Measurements from ENCODE around the gene C19orf38.
"Not testable (repeated sequence)": the region's sequence is repeated elsewhere in the genome, so short reads cannot be mapped to it uniquely, and the experiment has no call there.

Gene C19orf38

DNA sequence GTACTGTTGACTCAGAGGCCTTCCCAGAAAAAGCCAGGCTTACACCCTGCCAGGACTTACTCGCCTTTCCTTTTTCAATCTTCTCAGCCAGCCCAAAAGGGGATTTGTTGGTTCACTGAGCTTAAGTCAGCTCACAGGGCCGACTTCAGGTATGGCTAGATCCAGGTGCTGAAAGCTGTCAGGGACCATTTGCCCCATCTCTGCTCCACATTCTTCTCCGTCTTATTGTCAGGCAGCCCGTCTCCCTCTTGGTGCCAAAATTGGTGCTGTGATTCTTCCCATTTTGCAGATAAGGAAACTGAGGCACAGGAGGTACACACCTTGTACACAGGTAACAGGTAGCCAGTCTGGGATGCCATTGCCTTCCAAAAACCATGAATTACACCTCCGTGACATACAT lies 2.4 kb downstream of the C19orf38 start:
- no peak for DNase-seq (ENCODE audit: low read depth)

DNA sequence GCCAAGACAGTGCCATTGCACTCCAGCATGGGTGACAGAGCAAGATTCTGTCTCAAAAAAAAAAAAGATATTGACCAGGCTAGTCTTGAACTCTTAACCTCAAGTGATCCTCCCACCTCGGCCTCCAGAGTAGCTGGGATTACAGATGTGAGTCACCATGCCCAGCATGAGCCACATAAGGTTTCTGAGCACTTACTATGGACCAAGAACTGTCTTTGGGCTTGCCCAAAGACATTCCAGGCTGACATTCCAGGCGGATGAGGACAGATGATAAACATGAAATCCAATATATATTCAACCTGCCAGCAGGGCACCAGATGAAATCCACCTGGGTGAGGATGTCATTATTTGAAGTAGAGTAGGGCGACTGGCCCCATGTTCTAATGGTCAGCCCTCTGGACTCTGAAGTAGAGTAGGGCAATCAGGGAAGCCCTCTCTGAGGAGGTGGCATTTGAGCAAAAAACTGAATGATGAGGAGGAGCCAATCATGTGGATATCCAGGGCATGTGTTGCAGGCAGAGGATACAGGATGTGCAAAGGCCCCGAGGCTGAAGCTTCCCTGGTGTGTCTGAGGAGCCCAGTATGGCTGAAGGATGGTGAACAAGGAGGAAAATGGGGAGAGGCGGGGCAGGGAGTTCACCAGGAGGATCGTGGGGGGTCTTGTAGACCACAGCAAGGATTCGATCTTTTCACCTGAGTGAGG lies 4.0 kb downstream of the C19orf38 start:
- no peak for DNase-seq (ENCODE audit: low read depth)

DNA sequence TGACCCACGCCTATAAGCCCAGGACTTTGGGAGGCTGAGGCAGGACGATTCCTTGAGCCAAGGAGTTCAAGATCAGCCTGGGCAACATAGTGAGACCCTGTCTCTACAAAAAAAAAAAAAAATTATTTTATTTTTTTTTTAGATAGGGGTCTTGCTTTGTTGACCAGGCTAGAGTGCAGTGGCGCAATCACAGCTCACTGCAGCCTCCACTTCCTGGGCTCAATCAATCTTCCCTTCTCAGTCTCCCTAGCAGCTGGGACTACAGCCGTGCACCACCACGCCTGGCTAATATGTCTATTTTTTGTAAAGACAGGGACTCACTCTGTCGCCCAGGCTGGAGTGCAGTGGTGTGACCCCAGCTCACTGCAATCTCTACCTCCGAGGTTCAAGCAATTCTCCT lies 4.7 kb downstream of the C19orf38 start:
- DNase-seq (ENCODE audit: low read depth), result no peak

GRCh38 chr19:10854350-10855089 lies 6.3 kb downstream of the C19orf38 start:
- DNase-seq (ENCODE audit: low read depth), result no peak

DNA sequence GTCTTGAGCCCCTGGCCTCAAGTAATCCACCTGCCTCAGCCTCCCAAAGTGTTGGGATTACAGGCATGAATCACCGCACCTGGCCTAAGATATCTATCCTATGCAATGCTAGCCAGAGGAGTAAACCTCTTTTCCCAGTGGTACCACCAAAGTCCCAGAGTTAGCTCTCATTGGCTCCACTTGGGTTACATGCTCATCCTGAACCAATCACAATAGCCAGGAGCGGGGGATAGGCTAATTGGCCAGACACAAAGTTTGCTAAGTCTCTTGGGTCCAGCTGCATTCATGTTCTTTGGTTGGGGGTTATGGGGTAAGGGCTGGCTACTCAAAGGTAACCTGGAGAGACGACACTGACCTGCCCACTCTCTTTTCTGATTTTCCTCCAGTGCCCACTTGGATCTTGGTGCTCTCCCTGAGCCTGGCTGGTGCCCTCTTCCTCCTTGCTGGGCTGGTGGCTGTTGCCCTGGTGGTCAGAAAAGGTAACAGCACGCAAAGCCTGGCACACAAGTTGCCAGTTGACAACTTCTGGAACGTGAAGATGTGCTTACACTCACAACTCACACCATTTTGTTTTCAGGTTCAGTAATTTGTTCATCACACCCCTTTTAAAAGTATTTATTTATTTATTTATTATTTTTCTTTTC lies 7.8 kb downstream of the C19orf38 start:
- DNase-seq (ENCODE audit: low read depth), result no peak

- DNase-seq (ENCODE audit: low read depth), result not testable (repeated sequence)
Measured at GRCh38 chr19:10856899-10857298, 8.7 kb downstream of the C19orf38 start.

GRCh38 chr19:10858204-10858828 lies 10.1 kb downstream of the C19orf38 start:
- no peak for DNase-seq (ENCODE audit: low read depth)

DNA sequence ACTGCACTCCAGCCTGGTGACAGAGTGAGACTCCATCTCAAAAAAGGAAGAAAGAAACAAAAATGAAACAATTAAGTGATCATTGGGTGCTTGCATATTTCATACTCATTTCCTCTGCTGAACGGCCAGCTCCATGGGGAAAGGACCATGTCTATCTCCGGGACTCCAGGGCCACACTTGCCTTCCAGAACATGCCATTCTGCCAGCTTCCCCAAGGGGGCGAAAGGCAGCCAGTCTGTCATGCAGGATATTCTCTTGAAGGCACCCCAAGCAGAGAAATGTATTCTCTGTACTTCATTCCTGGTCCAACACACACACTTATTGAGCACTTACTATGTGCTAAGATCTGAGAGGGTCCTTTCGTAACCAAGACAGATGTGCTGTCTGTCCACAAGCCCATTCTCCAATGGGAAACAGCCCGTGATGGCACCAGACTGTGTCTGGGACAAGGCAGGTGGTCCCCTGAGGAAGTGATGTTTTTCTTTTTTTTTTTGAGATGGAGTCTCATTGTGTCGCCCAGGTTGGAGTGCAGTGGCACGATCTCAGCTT lies 13.0 kb downstream of the C19orf38 start:
- DNase-seq (ENCODE audit: low read depth), result no peak

DNA sequence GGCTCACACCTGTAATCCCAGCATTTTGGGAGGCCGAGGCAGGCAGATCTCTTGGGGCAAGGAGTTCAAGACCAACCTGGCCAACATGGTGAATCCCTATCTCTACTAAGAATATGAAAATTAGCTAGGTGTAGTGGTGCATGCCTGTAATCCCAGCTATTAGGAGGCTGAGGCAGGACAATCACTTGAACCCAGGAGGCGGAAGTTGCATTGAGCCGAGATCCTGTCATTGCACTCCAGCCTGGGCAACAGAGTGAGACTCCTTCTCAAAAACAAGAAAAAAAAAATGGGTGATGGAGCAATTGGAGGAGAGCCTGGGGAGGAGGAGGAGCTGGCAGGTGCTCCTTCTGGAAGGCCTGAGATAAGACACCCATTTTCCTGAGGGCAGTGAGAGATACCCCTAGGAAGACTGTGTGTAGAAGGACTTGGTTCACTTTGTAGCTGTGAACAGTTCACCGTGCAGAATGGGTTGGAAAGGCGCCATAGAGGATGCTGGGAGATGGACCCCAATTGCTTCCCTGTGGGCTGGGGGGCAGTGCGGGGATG lies 14.4 kb downstream of the C19orf38 start:
- no peak for DNase-seq (ENCODE audit: low read depth)

- no peak for DNase-seq (ENCODE audit: low read depth)
Measured at GRCh38 chr19:10863107-10863717, 15.0 kb downstream of the C19orf38 start.

DNA sequence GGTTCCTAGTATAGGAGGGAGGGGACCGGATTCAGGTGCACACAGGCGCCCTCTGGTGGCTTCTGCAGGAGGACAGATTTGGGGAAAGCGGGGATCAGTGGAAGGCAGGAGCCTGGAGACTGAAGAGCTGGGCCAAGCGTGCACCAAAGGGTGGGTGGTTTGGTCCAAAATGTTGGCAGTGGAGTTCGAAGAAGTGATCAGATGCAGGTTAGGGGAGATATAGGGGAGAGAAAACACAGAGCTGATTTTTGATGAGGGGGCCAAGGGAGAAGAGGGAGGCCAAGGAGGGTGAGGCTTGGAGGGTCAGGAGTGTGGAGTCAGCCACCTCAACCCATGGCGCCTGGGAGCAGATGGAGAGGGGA lies 16.3 kb downstream of the C19orf38 start:
- peak; percentile 70 for DNase-seq (ENCODE audit: low read depth)

DNA sequence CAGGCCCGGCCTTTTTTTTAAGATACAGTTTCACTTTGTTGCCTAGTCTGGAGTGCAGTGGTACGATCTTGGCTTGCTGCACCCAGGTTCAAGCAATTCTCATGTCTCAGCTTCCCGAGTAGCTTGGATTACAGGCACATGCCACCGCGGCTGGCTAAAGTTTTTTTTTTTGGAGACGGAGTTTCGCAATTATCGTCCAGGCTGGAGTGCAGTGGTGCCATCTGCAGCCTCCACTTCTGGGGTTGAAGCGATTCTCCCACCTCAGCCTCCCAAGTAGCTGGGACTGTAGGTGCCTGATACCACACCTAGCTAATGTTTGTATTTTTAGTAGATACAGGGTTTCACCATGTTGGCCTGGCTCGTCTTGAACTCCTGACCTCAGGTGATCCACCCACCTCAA lies 18.3 kb downstream of the C19orf38 start:
- no peak for DNase-seq (ENCODE audit: low read depth)

GRCh38 chr19:10868872-10869547 lies 20.8 kb downstream of the C19orf38 start:
- DNase-seq (ENCODE audit: low read depth), result no peak

- not testable (repeated sequence) for DNase-seq (ENCODE audit: low read depth)
Measured at GRCh38 chr19:10869872-10870311, 21.7 kb downstream of the C19orf38 start.

GRCh38 chr19:10870501-10870954 lies 22.3 kb downstream of the C19orf38 start:
- DNase-seq (ENCODE audit: low read depth), result no peak

DNA sequence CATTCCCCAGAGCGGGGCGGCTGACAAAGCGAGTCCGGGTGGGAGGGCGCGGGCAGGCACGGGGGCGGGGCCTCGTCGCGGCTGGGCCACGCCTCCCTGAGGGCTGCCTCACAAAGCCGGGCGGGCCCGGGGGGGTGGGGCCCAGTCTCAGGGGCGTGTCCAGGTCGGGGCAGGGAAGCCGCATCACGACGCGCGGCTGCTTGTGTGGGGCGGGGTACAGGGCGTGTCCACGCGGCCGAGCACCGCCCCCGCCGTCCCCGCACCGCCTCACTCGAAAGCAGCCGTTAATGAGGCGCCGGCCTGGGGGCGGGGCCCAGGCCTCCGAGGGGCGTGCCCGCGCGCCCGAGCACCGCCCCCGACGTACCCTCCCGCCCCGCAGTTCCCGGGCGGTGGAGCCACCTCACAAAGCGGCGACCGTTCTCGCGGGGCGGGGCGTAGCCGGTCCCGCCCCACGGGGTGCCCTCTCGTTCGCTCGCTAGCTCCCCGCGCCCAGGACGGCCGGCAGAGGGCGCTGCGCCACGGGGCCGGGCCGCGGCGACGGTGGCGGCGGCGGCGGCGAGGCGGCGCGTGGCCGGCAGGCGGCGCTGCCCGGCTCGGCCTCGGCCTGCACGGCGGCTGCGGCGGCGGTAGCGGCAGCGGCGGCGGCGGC lies 22.9 kb downstream of the C19orf38 start, which contains the start of gene CARM1:
TSS of gene CARM1 (plus strand) at position 599 of the 649 bp plus-strand sequence. CDS start 150 bp downstream, outside the sequence.
- peak; percentile 100 for DNase-seq (ENCODE audit: low read depth)

DNA sequence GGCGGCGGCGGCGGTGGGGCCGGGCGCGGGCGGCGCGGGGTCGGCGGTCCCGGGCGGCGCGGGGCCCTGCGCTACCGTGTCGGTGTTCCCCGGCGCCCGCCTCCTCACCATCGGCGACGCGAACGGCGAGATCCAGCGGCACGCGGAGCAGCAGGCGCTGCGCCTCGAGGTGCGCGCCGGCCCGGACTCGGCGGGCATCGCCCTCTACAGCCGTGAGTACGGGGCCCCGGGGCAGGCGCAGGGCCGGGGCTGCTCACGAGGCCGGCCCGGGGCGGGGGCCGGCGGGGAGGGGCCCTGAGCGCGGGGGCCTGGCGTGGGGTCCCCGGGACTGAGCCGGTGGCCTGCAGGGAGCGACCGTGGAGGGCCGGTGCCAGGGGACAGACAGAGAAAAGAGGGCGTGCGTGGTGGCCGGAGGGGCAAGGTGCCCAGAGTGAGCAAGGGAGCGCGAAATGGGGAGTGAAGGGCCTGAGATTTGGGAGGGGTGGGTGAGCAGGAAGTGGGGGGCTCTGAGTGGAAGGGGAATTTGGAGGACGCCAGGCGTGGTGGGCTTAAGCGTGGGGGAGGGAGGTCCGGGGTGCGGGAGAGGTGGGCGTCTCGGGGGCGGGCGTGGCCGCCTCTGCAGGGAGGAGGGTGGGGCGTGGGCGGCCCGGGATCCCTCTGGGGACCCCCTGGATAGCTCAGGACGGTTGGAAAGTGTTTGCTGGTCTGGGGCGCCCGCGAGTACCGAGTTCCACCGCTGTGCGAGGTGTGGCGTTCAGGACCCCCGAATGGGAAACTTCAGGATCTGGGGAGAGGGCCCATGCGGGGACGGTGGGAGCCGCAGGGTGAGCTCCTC lies 23.7 kb downstream of the C19orf38 start:
- DNase-seq (ENCODE audit: low read depth), result peak; percentile 8

- no peak for DNase-seq (ENCODE audit: low read depth)
Measured at GRCh38 chr19:10872546-10873107, 24.4 kb downstream of the C19orf38 start.

GRCh38 chr19:10874024-10874423 lies 25.8 kb downstream of the C19orf38 start:
- no peak for DNase-seq (ENCODE audit: low read depth)

All from T follicular helper cell (primary cell).